GM18499 (cell line): ENCODE data around the gene CHIC2.

Source experiments
- ATAC-seq: cut with Tn5 transposase; IDR thresholded peaks from one replicate; pipeline ENCODE4 v1.9.1; 2021; ENCODE audit warnings: moderate number of reproducible peaks; ENCODE audit not compliant: insufficient read depth, unreplicated experiment

The CHIC2 gene

GRCh38 chr4:54093324-54094240 lies 29.2 kb upstream of the CHIC2 start:
- ATAC-seq: no peak

- no peak for ATAC-seq
Observed at GRCh38 chr4:54092405-54093323, 28.3 kb upstream of the CHIC2 start.

GRCh38 chr4:54091637-54092404 lies 27.4 kb upstream of the CHIC2 start:
- ATAC-seq: peak; percentile 65

- ATAC-seq: peak; percentile 48
Observed at GRCh38 chr4:54090804-54091623, 26.6 kb upstream of the CHIC2 start.

GRCh38 chr4:54090404-54090803 lies 26.0 kb upstream of the CHIC2 start:
- ATAC-seq: no peak

- no peak for ATAC-seq
Observed at GRCh38 chr4:54089875-54090274, 25.5 kb upstream of the CHIC2 start.

- no peak for ATAC-seq
Observed at GRCh38 chr4:54085284-54085683, 20.9 kb upstream of the CHIC2 start.

DNA sequence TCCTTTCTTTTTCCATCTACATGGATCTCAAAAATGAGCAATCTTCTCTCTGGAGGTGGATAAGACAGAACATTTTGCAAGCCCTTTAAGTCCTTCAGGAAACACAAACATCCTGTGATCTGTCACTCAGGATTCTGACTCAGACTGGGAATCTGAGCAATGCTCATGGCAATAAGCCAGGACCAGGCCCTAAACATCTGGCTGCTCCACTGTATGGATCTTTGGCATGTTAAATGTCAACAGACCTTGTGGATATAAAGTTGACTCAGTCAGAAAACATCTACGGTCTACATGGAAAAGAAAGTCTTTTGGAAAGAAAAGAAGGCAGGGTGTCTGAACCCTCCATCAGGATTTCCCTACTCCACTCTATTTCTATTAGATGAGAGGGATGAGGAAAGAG lies 17.8 kb upstream of the CHIC2 start:
- no peak for ATAC-seq

- no peak for ATAC-seq
Observed at GRCh38 chr4:54077812-54078211, 13.4 kb upstream of the CHIC2 start.

- no peak for ATAC-seq
Observed at GRCh38 chr4:54076673-54077072, 12.3 kb upstream of the CHIC2 start.

GRCh38 chr4:54074381-54074780 lies 10.0 kb upstream of the CHIC2 start:
- ATAC-seq: no peak

DNA sequence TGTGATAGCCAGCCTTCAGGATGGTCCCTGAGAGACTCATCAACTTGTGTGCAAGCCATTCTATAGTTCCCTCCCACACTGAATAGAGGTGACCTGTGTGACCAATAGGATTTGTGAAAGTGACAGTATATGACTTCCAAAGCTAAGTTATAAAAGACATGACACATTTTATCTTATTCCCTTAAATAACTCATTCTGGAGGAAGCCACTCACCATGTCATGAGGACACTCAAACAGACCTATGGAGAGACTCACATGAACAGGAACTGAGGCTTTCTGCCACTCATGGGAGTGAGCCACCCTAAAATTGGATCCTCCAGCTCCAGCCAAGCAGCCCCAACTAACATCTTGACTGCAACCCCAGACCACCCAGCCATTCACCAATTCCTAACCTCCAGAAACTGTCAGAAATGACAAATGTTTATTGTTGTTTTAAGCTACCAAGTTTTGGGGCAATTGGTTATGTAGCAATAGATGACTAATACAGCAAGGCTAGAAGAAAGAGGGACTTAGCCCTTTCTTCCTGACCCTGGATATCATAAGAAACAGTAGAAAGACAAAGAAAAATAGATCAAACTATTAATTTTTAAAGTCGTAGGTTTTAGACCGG lies 9.0 kb upstream of the CHIC2 start:
- no peak for ATAC-seq

DNA sequence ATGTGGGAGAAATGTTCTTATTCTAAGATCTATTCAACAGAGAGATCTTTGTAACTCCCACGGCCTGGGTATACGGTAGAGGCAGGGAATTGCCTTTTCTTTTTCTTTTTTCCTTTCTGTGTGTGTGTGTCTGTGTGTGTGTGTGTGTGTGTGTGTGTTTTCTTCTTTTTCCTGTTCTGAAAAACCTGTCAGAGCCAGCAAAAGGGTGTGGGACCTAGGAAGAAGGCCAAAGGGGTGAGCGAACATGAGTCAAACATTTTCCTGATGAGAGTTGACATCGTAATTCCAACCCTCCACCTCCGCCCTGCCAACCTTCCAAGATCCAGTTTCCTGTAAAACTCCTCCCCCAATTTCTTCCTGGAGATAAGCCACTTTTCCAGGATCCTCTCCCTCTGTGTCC lies 2.8 kb upstream of the CHIC2 start:
- ATAC-seq: no peak

DNA sequence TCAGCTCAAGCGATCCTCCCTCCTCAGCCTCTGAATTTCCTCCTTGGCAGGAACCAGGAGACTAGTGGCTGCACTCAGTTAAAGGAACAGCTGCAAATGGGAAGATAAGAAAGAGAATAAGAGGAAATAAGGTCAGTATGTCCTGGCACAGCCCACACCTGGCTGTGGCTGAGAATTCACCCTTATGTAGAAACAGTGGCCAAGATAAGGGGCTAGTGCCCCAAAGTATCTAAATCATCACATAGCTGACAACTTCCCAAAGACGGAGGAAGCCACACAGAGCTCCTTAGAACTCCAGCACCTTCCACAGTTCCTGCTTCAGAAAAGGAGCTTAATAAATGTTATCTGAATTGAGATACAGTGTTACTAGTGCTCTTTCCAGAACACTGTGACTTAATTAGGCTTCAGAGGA lies 2.3 kb upstream of the CHIC2 start:
- ATAC-seq: no peak

DNA sequence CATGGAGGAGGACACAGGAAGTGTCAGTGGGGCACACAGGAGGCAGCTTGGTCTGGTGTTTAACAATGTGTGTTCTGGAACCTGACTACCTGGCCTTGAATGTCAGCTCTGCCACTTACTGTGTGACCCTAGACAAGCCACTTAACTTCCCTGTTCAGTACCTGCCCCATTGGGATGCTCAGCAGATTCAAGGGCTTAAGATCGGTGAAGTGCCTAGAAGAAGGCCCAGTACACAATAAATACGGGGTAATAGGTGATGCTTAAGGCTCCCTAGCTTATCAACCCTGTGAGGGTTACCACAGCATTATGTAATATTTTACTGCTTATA lies 1.6 kb upstream of the CHIC2 start:
- no peak for ATAC-seq

GRCh38 chr4:54065282-54066087 lies 1.1 kb upstream of the CHIC2 start:
- ATAC-seq: no peak

- ATAC-seq: peak; percentile 6
Observed at GRCh38 chr4:54063737-54064316, 578 bp downstream of the CHIC2 start.

- ATAC-seq: no peak
Observed at GRCh38 chr4:54063229-54063628, 1.2 kb downstream of the CHIC2 start.
